Activated T-cell treated with anti-CD3 and anti-CD28 coated beads for 1 hour (primary cell): ENCODE results near the gene LY9.
"Not testable (repeated sequence)": the region's sequence is repeated elsewhere in the genome, so short reads cannot be mapped to it uniquely, and the experiment has no call there.

Experiments
- DNase-seq: peaks from one replicate; pipeline ENCODE4 v3.0.0-alpha.2; 2020; ENCODE audit warnings: low read depth

LY9 gene

GRCh38 chr1:160774886-160775719, 20.9 kb upstream of the LY9 start:
- no peak for DNase-seq

- no peak for DNase-seq
These were observed 19.8 kb upstream of the LY9 start for GRCh38 chr1:160776178-160776577.

- DNase-seq = peak; percentile 19
These were observed 18.4 kb upstream of the LY9 start for GRCh38 chr1:160777486-160778089.

- no peak for DNase-seq
These were observed 17.0 kb upstream of the LY9 start for GRCh38 chr1:160778976-160779375.

- DNase-seq = peak; percentile 30
These were observed 16.2 kb upstream of the LY9 start for GRCh38 chr1:160779626-160780397.

- DNase-seq = no peak
These were observed 15.6 kb upstream of the LY9 start for GRCh38 chr1:160780398-160780755.

GRCh38 chr1:160781186-160781766, 14.7 kb upstream of the LY9 start:
- DNase-seq = no peak

GRCh38 chr1:160781914-160782689, 13.9 kb upstream of the LY9 start:
- no peak for DNase-seq

- DNase-seq = not testable (repeated sequence)
These were observed 12.8 kb upstream of the LY9 start for GRCh38 chr1:160782988-160783765.

GRCh38 chr1:160789051-160789701, 6.8 kb upstream of the LY9 start:
- no peak for DNase-seq

GRCh38 chr1:160789702-160790611, 6.0 kb upstream of the LY9 start:
- DNase-seq = no peak

- DNase-seq = no peak
These were observed 1.6 kb upstream of the LY9 start for GRCh38 chr1:160794376-160794775.

GRCh38 chr1:160797271-160797709, 1.3 kb downstream of the LY9 start:
- DNase-seq = no peak

GRCh38 chr1:160797861-160798273, 1.9 kb downstream of the LY9 start:
- DNase-seq = peak; percentile 45

- no peak for DNase-seq
These were observed 2.5 kb downstream of the LY9 start for GRCh38 chr1:160798439-160798838.

- no peak for DNase-seq
These were observed 3.7 kb downstream of the LY9 start for GRCh38 chr1:160799641-160800040.

GRCh38 chr1:160800142-160800541, 4.2 kb downstream of the LY9 start:
- no peak for DNase-seq

- DNase-seq = no peak
These were observed 4.9 kb downstream of the LY9 start for GRCh38 chr1:160800645-160801408.
